ENCODE results near the gene HTT-AS.

Gene HTT-AS

DNA sequence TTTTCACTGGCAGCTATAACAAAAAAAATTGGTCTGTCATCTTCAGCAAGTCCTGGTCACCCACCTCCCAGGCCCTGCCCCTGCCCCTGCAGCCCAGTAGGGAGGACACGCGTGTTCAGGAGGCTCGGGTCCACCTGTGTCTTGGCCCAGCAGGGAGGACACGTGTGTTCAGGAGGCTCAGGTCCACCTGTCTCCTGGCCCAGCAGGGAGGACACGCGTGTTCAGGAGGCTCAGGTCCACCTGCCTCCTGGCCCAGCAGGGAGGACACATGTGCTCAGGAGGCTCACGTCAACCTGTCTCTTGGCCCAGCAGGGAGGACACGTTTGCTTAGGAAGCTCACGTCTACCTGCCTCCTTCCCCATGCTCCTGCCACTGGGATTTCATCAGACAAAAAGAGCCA lies 44.9 kb downstream of the HTT-AS start:
- DNase-seq = no peak

DNA sequence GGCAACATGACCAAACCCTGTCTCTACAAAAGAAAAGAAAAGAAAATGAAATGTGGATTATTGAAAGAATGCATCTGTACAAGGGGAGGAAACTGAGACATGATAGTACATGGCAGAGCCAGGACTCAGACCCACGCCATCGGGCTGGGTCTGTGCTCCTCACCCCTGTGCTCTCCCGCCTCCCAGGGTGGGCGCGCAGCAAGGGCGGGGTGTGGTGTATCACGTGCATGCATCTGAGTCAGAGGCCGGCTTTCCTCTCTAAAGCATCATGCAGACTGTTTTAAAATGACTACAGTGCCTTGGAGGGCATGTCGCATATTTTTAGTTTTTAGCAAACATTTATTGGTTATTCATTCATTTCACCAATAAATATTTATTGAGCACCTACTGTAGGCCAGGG lies 47.8 kb downstream of the HTT-AS start:
- no peak for DNase-seq

DNA sequence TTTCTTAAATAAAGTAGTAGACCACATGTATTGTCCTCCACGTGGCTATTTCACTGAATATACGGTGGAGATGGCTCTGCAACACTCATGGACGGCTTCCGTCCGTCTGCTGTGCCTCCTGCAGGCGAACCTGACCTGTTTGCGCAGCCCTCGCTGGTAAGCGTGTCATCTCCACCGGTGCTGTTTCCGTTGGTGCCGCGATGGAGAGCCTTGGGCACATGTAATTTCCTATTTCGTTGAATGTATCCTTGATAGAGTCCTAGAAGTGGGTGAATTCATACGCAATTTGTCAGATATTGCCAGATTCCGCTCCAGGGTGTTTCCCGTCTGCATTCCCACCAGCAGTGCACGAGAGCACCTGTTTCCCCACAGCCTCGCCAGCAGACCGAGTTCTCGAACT lies 48.5 kb downstream of the HTT-AS start:
- no peak for DNase-seq

DNA sequence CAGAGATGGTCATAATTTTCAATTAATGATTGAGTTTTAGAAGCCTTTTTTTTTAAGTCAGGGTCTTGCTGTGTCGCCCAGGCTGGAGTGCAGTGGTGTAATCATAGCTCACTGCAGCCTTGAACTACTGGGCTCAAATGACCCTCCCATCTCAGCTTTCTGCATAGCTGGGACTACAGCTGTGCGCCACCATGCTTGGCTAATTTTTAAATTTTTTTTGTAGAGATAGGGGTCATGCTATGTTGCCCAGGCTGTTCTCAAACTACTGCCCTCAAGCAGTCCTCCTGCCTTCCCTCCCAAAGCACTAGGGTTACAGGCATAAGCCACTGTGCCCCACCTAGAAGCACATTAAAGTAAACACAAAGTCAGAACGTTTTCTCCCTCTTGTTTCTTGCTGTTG lies 51.7 kb downstream of the HTT-AS start:
- DNase-seq = no peak

DNA sequence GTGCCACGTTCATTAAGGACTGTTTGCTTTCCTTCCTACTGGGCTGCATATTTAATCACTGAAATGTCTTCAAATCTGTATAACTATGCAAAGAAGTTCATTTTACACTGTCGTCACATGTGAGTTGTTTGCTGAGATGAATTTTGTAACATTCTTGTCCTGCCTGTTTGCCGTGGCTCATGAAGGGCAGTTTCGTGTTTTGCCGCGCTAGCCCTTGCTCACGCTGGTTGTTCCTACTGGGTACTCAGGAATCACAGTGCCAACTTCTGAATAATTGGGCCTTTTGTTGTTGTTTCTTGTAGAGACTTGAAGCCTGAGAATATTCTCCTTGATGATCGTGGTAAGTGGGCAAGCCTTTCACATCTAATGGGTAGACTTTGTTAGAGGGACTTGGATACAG lies 52.2 kb downstream of the HTT-AS start:
- no peak for DNase-seq

DNA sequence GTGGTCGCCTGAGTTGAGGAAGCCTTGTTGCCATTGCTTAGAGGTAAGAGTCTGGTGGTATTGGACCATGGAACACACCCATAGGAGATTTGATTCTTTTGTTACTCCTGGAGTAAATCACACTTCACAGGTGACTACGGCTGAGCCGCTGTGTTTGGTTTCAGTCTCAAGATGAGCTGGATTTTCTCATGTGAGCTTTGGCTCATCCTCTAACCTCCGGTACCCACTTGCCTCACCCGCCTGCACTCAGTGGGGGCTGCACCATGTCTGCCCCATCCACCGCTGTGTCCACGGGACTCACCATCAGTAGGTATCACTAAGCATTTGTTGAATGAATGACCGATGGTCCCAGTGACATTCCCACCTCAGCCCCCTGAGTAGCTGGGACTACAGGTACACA lies 52.7 kb downstream of the HTT-AS start:
- no peak for DNase-seq

DNA sequence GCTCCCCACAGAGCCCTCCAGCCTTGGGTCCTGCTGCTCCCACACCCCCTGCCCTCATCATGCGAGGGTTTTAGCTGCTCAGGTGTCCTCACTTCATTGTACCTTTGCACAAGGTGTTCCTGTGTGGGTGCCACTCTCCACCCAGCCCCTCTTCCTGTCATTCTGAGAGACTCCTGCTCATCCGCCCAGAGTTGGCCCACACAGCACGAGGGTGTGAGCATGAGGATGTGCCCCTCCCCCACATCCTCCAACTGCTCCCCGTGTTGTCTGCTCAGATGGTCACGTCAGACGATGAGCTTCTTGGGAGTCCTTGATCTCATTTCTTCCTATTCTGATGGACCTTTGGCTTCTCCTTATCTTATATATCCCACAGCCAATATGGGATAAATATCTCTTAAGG lies 53.2 kb downstream of the HTT-AS start:
- DNase-seq = no peak

DNA sequence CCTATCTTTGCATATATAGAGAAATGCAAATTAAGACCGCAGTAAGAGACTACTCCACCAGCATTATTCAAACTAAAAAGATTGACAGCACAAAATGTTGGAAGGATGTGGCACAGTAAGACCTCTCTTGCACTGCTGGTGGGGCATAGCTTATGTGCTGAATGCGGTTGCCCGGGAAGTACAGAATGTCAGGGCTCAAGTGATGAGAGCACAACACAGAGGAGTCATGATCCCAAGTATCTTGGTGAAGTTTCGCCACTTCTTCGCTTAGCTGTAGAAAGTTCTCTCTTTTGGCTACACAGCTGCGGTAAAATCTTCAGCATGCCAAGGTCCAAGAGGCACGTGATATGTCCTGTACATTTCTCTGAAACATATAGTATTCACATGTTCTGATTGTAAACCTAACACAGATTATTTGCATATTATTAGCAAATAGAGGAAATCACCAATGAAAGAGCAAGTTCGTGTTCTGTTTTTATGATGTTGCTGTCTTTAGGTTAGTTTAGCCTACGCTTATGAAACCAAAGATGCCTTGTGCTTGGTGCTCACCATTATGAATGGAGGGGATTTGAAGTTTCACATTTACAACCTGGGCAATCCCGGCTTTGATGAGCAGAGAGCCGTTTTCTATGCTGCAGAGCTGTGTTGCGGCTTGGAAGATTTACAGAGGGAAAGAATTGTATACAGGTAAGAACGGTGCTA lies 55.0 kb downstream of the HTT-AS start:
- no peak for DNase-seq

DNA sequence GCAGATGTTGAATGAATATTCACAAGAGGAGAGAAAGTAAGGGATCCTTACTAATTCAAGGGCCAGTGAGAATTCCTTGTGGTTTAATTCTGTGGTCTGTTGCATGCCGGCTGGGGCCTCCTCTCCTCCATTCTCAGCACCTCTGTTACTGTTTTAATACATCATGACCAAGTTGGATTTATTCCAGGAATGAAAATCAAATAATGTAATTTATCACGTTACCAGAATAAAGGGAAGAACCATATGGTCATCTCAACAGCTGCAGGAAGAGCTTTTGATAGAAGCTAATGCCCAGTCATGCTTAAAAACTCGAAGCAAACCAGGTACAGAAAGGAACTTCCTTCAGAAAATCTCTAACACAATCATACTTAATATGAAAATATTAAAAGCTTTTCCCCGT lies 56.8 kb downstream of the HTT-AS start:
- no peak for DNase-seq

DNA sequence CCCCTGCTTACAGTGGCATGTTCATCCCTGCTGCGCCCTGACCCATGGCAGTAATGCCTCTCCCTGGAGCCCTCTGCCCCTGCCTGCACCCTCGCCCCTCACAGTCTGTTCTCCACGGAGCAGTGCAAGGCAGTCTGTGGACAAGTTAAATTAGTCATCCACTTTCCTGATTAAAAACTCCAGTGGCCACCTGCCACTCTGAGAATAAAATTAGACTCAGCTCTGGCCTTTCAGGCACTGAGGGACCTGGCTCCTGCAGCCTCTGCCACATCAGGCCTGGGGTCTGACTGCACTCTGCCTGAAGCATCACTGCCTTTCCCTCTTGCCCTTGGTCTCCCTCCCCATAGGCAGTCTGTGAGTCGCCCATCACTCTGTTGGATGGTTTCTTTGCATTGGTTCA lies 57.4 kb downstream of the HTT-AS start:
- DNase-seq = no peak

DNA sequence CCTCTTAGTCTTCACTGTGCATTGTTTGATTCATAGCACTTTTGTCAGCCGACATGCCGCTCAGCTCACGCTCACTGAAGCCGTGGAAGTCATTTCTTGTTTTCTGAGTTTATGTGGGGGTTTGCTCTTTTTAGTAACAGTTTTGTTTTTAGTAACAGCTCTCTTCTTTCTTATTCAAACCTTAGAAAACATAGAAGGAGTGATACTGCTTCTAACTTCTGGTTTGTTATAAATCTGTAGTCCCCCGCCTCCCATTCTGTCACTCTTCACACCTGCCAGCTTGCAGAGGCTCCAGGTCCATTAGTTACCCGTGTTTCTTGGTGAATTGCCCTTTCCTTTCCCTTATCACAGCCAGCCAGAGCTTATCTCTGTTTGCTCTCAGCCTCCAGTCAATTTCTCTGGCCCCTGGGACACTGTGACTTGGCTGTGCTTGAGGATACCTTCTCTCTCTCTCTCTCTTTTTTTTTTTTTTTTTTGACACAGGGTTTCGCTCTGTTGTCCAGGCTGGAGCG lies 60.4 kb downstream of the HTT-AS start:
- DNase-seq = no peak
